HG03280 (cell line): ENCODE measurements around the gene MAN2B2.
"Not testable (repeated sequence)": the region's sequence is repeated elsewhere in the genome, so short reads cannot be mapped to it uniquely, and the experiment has no call there.

Experiments
- ATAC-seq: cut with Tn5 transposase; IDR thresholded peaks from one replicate; pipeline ENCODE4 v1.9.1; 2021; ENCODE audit warnings: mild to moderate bottlenecking, moderate library complexity; ENCODE audit not compliant: unreplicated experiment

Gene MAN2B2

DNA sequence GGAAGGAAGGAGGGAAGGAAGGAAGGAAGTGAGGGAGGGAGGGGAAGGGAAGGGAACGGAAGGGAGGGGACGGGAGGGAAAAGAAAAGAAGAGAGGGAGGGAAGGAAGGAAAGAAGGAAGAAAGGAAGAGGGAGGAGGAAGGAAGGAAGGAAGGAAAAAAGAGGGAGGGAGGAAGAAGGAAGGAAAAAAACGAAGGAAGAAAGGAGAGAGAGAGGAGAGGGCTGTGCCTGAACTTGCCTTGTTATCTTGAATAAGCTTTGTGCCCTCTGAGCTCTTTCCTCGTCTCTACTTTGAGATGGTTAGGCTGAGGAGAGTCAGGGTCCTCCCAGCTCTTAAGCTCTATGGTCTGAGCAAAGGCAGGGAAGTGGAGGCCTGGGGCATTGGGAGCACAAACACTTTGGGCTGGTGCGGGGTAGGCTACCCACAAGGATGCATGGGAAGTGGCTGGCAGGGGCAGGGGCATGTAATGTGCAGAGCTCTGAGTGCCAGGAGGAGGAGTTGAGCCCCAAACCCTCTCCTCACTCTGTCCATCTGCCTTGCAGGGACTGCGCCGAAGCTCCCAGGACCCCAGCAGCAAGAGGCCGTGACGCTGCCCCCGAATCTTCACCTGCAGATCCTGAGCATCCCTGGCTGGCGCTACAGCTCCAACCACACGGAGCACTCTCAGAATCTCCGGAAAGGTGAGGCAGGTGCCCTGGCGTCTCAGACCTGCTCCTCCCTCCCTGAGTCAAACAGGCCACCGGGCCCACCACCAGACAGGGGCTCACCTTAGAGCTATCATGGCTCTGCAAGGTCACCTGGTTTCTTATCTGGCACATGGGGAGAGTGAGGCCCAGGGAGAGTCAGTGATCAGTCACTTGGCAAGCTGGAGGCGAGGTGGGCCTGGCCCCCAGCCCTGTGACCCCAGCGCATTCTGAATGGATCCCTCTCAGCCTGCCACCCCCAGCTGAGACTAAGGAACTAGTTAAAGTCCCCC is 39.0 kb downstream of the MAN2B2 start:
- ATAC-seq: no peak

GRCh38 chr4:6614701-6615230 is 39.8 kb downstream of the MAN2B2 start:
- no peak for ATAC-seq

DNA sequence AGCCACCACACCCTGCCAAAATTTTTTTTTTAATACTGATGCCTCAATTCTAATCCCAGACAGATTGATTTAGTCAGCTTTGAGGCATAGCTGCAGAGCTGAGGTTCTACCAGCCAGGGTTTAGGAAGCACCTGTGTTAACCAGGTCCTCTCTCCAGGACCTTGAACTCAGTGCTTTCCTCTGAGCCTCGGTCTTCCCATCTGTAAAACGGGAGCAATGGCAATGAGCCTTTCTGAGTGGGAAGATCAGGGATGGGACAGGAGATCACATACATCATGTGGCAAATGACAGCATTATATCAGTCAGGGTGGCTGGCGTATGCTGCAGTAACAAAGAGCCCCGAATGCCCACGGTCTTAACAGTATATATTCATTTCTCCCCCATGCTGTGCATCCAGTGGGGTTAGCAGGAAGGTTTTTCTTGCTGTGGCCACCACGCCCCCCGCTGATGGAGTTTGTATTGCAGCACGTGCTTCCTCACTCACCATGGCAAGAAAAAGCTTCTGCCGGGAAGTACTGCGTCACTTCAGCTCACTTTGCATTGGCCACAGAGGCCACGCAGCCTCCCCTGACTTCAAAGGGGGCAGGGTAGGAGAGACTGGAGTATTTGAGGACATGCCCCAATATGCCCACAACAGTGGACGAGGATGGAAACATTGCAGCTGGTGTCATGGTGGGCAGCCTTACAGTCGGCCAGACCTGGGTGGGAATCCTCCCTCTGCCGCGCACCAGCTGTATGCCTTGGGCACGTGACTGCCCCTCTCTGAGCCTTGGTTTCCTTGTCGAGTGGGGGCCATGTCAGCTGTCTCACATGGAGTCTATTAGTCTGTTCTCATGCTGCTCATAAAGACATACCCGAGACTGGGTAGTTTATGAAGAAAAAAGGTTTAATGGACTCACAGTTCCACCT is 41.4 kb downstream of the MAN2B2 start:
- ATAC-seq: no peak

DNA sequence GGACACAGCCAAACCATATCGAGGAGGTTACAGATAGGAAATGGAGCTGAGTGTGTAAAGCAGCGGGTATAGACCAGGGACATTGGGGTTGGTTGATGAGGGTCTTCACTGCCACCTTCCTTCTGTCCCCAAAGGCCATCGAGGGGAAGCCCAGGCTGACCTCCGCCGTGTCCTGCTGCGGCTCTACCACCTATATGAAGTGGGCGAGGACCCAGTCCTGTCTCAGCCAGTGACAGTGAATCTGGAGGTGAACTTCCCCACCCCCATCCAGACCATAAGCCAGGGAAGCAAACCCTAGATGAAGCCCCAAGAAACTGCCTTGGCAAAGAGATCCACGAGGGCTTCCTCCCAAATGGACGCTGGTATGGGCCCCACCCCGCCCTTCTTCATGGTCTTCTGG is 42.3 kb downstream of the MAN2B2 start:
- no peak for ATAC-seq

- ATAC-seq: no peak
These were observed 43.6 kb downstream of the MAN2B2 start for GRCh38 chr4:6618386-6619115.

- ATAC-seq: no peak
These were observed 44.1 kb downstream of the MAN2B2 start for GRCh38 chr4:6619116-6619465.

GRCh38 chr4:6619466-6620255 is 44.7 kb downstream of the MAN2B2 start:
- no peak for ATAC-seq

DNA sequence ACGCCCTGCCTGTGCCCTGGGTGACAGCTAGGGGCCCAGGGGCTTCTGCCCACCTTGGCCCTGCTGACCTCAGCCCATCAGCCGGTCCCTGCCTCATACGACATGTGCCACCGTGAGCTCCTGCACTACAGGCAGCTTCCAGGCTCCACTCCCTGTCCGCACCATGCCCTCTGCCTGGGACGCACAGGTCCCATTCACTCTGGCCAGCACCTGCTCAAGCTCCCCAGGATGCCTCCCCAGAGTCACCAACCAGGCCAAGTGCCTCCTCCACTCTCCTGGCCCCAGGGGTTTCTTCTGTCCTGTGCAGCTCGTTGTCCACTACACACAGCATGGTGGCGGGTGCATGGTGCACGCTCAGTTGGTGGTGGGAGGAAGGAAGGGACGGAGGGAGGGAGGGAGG is 45.3 kb downstream of the MAN2B2 start:
- ATAC-seq: no peak

DNA sequence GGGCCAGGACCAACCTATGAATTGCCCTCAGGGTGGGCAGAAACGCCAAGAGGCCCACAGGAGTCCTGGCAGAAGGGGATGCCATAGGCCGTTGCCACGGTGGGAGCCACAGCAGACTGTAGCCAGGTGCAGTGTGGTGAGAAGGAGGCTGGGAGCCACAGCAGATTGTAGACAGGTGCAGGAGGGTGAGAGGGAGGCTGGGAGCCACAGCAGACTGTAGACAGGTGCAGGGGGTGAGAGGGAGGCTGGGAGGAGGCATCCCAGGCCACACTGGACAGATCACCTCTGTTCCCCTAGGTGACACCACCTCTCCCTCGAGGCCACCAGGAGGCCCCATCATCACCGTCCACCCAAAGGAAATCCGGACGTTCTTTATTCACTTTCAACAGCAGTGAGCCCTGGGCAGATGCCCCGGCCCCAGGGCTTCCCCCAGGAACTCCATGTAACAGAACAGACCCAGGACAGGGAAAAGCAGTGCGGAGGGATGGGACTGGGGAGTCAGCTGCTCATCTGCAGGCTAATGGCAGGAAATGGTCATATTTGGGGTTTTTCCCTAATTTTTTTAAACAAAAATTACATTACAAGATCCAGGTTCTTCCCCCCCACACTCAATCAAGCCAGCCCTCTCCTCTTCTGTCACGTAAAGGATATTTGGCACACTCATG is 46.0 kb downstream of the MAN2B2 start:
- ATAC-seq: no peak

- no peak for ATAC-seq
These were observed 46.6 kb downstream of the MAN2B2 start for GRCh38 chr4:6621556-6621927.

- no peak for ATAC-seq
These were observed 47.8 kb downstream of the MAN2B2 start for GRCh38 chr4:6622744-6623143.

DNA sequence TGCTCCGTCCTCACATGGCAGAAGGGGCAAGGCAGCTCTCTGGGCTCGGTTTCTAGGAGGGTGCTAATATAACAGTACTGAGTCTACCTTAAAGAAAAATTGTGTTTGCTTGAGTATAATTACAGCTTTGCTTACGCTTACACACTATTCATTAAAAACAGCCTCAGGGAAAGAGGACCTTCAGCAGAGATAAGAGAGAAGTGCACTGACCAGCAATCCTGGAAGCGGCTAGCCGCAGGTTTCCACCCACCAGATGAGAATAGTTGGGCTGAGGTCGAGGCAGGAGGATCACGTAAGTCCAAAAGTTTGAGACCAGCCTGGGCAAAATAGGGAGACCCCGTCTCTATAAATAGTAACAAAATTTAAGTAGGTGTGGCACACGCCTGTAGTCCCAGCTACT is 50.3 kb downstream of the MAN2B2 start:
- no peak for ATAC-seq

- ATAC-seq: no peak
These were observed 51.1 kb downstream of the MAN2B2 start for GRCh38 chr4:6626066-6626465.

GRCh38 chr4:6627832-6628231 is 52.8 kb downstream of the MAN2B2 start:
- no peak for ATAC-seq

DNA sequence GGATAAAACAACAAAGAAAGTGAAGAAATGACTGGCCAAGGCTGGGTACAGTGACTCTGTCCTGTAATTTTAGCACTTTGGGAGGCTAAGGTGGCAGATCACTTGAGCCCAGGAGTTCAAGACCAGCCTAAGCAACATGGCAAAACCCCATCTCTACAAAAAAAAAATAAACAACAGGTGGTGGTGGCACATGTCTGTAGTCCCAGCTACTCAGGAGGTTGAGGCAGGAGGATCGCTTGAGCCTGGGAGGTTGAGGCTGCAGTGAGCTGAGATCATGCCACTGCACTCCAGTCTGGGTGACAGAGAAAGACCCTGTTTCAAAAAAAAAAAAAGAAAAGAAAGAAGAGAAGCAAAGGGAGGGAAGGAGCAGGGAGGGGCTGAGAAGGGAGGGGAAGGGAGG is 53.5 kb downstream of the MAN2B2 start:
- not testable (repeated sequence) for ATAC-seq

DNA sequence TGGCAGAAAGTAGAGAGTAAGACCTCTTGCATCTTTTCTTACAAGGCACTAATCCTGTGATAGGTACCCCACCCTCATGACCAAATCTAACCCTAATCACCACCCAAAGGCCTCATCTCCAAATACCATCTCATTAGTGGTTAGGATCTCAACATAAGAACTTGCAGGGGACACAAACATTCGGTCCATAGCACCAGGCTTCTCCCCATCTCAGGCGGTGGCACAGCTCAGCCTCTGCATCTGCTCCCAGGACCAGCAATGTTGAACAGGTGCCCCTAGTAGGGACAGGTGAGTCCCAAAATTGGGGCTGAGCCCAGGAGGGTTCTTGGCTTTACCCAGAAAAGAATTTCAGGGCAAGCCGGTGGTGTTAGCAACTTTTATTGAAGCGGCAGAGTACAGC is 57.1 kb downstream of the MAN2B2 start:
- no peak for ATAC-seq

GRCh38 chr4:6633091-6633906 is 58.3 kb downstream of the MAN2B2 start:
- no peak for ATAC-seq

DNA sequence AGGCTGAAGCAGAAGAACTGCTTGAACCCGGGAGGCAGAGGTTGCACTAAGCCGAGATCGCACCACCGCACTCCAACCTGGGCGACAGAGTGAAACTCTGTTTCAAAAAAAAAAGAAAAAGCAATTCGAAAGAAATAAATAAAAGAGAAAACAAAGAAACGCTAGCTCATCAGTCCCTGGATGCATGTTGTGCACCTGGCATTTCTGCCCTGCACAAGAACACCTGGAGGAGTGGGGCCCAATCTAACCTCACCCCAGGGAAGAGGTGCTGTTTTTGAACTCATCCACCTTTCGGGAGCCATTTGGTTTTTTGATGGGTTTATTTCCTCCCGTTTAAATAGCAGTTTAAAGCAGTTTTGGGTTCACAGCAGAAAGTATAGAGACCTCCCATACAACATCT is 59.8 kb downstream of the MAN2B2 start:
- no peak for ATAC-seq
